ENCODE measurements around the gene SEC14L2.

GRCh38 chr22:30393885-30394284 lies 2.9 kb upstream of the SEC14L2 start:
- TF ChIP-seq CTCF (IDR thresholded peaks at IDR 0.05; ENCODE audit: extremely low read depth in 1 of 2, insufficient read depth in 1 of 2, low read depth in 1 of 2, low read length in 2 of 2) (no peak), EZH2 (IDR thresholded peaks at IDR 0.05; ENCODE audit: borderline replicate concordance, low read depth, low read length, severe bottlenecking) (no peak), MAX (IDR thresholded peaks at IDR 0.05; ENCODE audit: insufficient read depth, insufficient read length) (no peak), POLR2AphosphoS5 (IDR thresholded peaks at IDR 0.05; ENCODE audit: insufficient read depth, low read depth, low read length) (no peak), POLR2A (IDR thresholded peaks at IDR 0.05; ENCODE audit: low read depth, low read length) (no peak)

Data from endothelial cell of umbilical vein (primary cell).